Activated CD8-positive, alpha-beta memory T cell treated with anti-CD3 and anti-CD28 coated beads for 36 hours (primary cell): ENCODE results near the gene LILRB3. TPM values are rescaled to one million over a fixed set of nuclear protein-coding genes. Genes with fewer than 3 reads are reported as not detected.
"Not testable (repeated sequence)": the region's sequence is repeated elsewhere in the genome, so short reads cannot be mapped to it uniquely, and the experiment has no call there.

Source experiments
- CTCF ChIA-PET: fragments of 350-600 bp; sonication (Branson Sonifier 250); formaldehyde crosslinking; loops from one replicate; lab custom pipeline; 2021; ENCODE audit warnings: antibody characterized with exemption; lab: Charles Lee
- POLR2A ChIA-PET: fragments of 350-600 bp; sonication (Branson Sonifier 250); formaldehyde crosslinking; loops from one replicate; lab custom pipeline; 2021; ENCODE audit warnings: antibody characterized with exemption; lab: Charles Lee
- total RNA-seq, 2 experiments: library from RNA; stranded (reverse); gene quantifications; one replicate each; pipeline ENCODE4 v1.2.3, GENCODE V29; 2021

LILRB3 gene
- total RNA-seq = not detected

- POLR2A ChIA-PET, CTCF ChIA-PET: not testable (repeated sequence)
Measured at GRCh38 chr19:54222474-54223276, at the start of gene LILRB3. Gene LILRB3, minus strand, starts transcription at chr19:54223007. Its CDS starts 31 bp downstream, at chr19:54222976.

GRCh38 chr19:54272181-54272580, 49.4 kb upstream of the LILRB3 start:
- POLR2A ChIA-PET, CTCF ChIA-PET: not testable (repeated sequence)

- POLR2A ChIA-PET, CTCF ChIA-PET: not testable (repeated sequence)
Measured at GRCh38 chr19:54271587-54271986, 48.8 kb upstream of the LILRB3 start.

GRCh38 chr19:54271106-54271505, 48.3 kb upstream of the LILRB3 start:
- ChIA-PET POLR2A (no interaction called here), CTCF (no interaction called here)

- ChIA-PET POLR2A (no interaction called here), CTCF (interaction anchor here (1.0 kb wide), 1 partner anchor 122 kb away, joined by 3 read pairs; no protein-coding TSS in a partner anchor)
Measured at GRCh38 chr19:54268936-54269335, 46.1 kb upstream of the LILRB3 start.

GRCh38 chr19:54266133-54266532, 43.3 kb upstream of the LILRB3 start:
- ChIA-PET POLR2A (no interaction called here), CTCF (interaction anchor here (0.6 to 1.5 kb wide), 20 partner anchors 9 to 681 kb away, joined by 3 to 8 read pairs (median 3); partner anchors contain the start of genes LILRB5 and NLRP7)

GRCh38 chr19:54262470-54262869, 39.7 kb upstream of the LILRB3 start:
- POLR2A ChIA-PET = no interaction called here
- CTCF ChIA-PET = no interaction called here

- ChIA-PET POLR2A (no interaction called here), CTCF (no interaction called here)
Measured at GRCh38 chr19:54262066-54262465, 39.3 kb upstream of the LILRB3 start.

GRCh38 chr19:54257116-54257480, 34.3 kb upstream of the LILRB3 start, which contains the start of gene LILRB5:
Gene LILRB5, minus strand, starts transcription at chr19:54257273. Its CDS starts 80 bp downstream, at chr19:54257193.
- CTCF ChIA-PET = interaction anchor here (0.8 to 2.3 kb wide), 2 partner anchors 9 to 121 kb away, joined by 3 to 8 read pairs; no protein-coding TSS in a partner anchor
- POLR2A ChIA-PET = no interaction called here

- CTCF ChIA-PET = interaction anchor here (0.8 to 2.3 kb wide), 2 partner anchors 10 to 122 kb away, joined by 3 to 8 read pairs; no protein-coding TSS in a partner anchor
- POLR2A ChIA-PET = no interaction called here
Measured at GRCh38 chr19:54256250-54257115, 33.7 kb upstream of the LILRB3 start.

- CTCF ChIA-PET = no interaction called here
- POLR2A ChIA-PET = no interaction called here
Measured at GRCh38 chr19:54255105-54255775, 32.4 kb upstream of the LILRB3 start.

- ChIA-PET POLR2A (no interaction called here), CTCF (interaction anchor here (1.1 kb wide), 1 partner anchor 12 kb away, joined by 4 read pairs; no protein-coding TSS in a partner anchor)
Measured at GRCh38 chr19:54254195-54254906, 31.5 kb upstream of the LILRB3 start.

- CTCF ChIA-PET = interaction anchor here (1.1 kb wide), 1 partner anchor 13 kb away, joined by 4 read pairs; no protein-coding TSS in a partner anchor
- POLR2A ChIA-PET = no interaction called here
Measured at GRCh38 chr19:54253331-54254194, 30.8 kb upstream of the LILRB3 start.

GRCh38 chr19:54252845-54253244, 30.0 kb upstream of the LILRB3 start:
- ChIA-PET CTCF (interaction anchor here (0.9 kb wide), 1 partner anchor 13 kb away, joined by 3 read pairs; no protein-coding TSS in a partner anchor), POLR2A (no interaction called here)

- ChIA-PET CTCF (interaction anchor here (0.9 kb wide), 1 partner anchor 14 kb away, joined by 3 read pairs; no protein-coding TSS in a partner anchor), POLR2A (no interaction called here)
Measured at GRCh38 chr19:54252243-54252642, 29.4 kb upstream of the LILRB3 start.

- ChIA-PET CTCF (interaction anchor here (0.6 to 1.8 kb wide), 2 partner anchors 16 to 84 kb away, joined by 3 read pairs; no protein-coding TSS in a partner anchor), POLR2A (no interaction called here)
Measured at GRCh38 chr19:54248016-54248601, 25.3 kb upstream of the LILRB3 start.
